Stimulated activated CD4-positive, alpha-beta T cell treated with anti-CD3 and anti-CD28 coated beads, Interleukin-15, amount 100 ng/mL, for 1 hour (primary cell): Measurements from ENCODE around the gene ROR1.
"Not testable (repeated sequence)": the region's sequence is repeated elsewhere in the genome, so short reads cannot be mapped to it uniquely, and the experiment has no call there.

Experiments used
- DNase-seq, 2 donors: peaks; one replicate each; pipeline ENCODE4 v3.0.0-alpha.2; 2020; ENCODE audit warnings: low read depth in 1 of 2, low spot score in 1 of 2

Gene ROR1

DNA sequence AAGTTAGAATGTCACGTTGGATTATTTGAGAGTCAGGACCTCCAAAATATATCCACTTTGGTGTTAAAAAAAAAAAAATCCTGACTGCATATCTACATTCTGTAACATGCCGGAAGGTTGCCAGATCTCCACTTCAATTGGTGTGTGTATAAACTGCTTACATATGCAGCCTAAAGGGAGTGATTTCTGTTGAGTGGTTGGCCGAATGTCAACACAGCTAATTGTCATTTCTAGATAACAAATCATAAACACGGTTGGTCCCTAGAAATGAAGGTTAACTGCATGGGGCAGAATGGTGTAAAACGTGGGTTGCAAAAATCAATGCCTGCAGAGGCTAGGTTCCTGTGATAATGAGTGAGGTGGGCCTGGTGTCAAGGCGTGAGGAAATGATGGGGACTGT lies 15.0 kb upstream of the ROR1 start:
- DNase-seq: no peak

DNA sequence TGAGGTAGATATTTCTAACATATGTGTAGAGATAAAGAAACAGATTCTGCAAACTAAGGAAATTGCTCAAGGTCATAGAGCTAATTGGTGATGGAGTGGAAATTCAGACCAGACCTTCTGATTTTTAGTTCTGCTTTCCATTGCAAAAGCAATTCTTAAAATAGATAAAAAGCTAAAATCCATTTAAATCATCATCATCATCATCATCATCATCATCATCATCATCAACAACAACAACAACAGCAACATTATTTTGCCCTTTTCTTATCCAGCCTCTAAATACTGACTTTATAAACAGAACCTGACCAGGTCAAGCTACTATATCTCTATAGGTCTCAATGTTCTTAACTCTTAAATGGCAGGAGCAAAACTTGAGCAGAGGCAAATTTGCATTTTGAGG lies 14.0 kb upstream of the ROR1 start:
- no peak for DNase-seq

GRCh38 chr1:63770381-63770780 lies 3.4 kb upstream of the ROR1 start:
- no peak for DNase-seq

DNA sequence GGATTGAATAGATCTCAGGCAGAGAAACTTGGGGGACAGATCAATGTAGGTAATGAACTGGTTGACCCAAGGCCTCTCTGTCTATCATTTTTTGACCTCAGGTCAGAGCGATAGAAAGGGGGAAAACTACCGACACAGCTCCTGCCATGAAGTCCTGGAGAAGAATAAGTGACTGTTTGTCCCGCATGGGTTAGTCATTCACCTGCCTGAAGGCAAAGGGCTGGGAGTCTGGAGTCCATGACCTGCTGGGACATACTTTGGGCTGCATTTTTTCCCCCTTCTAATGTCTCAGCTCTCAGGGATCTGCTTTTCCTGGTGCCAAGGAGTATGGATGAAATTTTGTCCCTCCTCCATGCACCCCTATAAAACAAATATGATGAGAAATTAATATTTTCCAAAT lies 1.6 kb upstream of the ROR1 start:
- no peak for DNase-seq

- no peak for DNase-seq
Measured at GRCh38 chr1:63772876-63773275, 941 bp upstream of the ROR1 start.

GRCh38 chr1:63773496-63773814 lies 362 bp upstream of the ROR1 start:
- no peak for DNase-seq

GRCh38 chr1:63774617-63775417 lies 1.0 kb downstream of the ROR1 start:
- no peak for DNase-seq

DNA sequence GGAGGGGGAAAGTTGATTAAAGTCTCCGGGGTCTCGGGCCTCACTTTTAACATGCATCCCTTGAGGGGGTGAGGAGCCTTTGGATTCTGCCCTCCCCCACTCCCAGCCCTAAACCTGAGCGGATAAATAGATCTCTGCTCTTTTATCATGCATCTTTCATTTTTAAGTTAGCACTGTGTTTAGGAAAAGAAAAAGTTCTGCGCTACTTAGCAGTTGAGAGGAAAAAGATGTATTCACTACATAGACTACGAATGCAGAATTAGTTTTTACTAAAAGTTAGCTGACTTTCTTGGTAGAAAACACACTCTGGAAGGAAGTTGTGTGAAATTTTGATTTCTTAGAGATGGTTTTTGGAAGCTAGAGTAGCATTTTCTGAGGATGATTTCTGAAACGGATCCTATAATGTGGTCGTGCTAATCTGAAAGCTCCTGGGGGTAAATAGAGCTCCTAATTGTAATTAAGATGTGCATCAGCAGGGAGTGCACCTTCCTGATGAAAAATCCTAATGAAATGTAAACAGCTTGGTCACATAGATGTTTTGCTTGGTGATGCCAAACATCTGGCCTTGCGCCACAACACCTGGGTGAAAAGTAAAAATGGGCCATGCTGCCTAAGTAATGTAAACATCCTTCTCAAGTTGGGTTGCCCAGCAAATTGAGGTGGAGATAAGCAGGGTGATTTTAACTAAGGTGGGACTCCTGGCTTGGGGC lies 1.8 kb downstream of the ROR1 start:
- no peak for DNase-seq

DNA sequence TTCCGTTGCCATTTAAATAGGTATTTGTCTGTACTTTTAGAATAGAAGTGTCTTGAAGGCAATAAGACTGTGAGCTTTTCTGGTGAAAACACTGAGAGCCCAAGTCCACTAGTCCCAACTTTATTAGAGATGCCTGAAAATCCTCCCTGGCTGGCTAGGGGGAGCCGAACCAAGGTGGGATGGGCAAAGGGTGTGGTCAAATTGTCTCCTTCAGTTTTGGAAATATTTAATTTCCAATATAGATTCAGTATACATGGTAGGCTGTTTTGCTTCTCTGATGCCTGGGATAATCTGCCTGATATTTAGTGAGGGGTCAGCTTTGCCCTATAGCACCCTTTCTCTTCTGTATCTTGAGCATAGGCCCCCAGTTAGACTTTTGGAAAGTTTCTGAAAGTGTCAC lies 3.5 kb downstream of the ROR1 start:
- DNase-seq: no peak

DNA sequence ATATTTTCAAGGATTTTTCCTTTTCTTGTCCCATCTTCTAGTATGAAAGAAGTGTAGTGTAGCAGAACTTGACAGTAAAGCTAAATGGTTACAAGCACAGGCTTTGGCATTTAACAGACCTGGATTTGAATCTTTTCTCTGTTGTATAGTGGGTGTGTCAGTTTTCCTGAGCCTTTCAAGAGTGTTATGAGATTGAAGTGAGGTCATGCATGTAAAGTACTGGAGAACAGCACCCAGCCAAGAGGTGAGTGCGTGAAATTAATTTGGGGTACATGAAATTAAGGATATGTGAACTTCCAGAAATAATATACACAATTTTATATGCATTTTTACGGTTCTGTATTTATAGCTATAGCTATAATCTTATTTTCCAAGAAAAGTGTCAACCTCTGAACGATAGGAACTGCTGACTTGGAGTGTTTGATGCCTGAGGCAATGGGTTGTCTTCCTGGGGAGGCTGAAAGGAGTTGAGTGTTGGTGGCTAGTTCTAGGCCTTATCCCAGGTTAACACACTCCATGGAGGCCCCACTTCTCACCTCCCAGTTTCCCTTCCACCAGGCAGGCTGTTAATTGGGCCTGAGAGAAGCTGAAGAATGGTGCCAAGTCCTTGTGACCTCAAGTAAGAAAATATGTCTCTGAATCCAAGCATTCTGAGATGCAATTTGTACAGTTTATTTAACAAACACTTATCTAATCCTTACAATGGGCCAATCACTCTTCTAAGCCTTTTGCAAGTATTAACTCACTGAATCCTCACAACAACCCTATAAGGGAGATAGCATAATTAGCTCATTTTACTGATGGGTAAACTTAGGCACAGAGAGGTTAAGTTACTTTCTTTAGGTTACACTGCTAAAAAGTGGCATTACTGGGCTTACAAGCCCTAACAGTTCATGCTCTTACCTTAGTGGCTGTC lies 4.4 kb downstream of the ROR1 start:
- no peak for DNase-seq

DNA sequence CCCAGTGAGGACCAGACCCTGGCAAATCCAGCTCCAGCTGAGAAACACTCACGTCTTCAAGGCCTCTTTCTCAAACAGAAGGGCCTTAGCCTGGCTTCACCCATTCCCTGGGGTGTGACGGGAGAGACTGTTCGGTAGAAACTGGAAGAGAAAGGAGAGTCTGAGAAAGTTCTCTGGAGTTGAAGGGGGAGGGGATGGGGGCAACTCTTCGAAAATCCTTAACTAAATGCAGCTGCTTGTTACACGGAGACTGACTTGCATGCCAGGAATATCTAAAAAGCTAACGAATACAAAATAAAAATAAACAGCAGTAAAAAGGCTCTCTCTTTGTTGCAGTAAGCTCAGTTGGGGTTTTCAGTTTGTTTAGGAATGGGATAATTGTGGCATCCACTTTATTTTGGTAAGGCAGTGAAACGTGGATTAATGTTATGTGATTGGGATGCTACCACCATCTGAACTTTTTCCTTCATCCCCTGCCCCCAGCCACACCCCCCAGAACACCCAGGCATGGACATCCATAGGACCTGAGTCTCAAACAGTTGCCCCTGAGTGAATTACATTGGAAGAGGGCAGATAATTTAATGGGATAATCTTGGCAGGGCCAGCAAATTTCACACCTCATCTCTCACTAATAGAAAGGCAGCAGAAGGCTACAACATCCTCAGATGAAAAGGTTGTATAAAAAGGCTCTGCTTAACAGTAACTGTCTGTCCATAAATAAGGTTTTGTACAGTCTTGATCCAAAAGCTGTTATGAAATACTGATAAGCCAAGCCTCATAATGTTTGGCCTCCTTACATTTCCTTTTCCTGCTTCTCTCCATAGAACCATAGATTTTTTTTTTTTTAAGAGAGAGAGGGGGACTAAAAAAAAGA lies 5.8 kb downstream of the ROR1 start:
- DNase-seq: no peak

GRCh38 chr1:63780565-63780964 lies 6.7 kb downstream of the ROR1 start:
- no peak for DNase-seq

DNA sequence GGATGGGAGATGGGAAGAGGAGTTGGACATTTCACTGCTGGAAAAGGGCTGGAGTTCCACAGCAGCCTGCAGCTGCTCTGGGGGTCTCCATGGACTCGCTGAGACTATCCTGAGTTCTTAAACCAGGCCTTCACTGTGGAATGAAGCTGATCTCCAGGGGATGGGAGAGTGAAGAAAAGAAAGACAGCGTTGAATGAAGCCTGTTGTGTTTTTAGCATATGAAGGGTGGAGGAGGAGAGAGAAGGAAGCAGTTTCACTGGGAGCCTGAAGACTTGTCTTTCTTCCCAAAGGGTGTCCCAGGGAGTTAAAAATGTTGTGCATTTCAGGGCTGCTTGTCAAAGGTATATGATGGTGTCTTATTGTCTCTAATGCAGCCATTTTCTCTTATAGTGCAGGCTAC lies 9.2 kb downstream of the ROR1 start:
- no peak for DNase-seq

DNA sequence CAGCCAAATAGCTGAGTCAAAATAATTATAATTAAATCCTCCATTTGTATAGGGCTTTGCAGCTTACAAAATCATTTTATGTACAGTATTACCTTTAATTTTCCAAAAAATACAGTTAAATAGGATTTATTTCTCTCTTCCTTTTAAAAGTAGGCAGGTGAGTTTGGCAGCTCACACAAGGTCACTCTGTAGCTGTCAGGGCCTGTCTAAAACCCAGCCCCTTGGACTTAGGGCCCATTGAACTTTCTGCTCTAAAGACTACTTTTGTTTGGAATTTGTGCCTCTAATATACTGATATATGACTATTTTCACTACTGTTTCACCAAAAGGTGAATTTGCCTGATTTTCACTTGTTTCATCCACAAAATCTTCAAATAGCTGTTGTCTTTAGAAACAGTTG lies 10.3 kb downstream of the ROR1 start:
- no peak for DNase-seq

DNA sequence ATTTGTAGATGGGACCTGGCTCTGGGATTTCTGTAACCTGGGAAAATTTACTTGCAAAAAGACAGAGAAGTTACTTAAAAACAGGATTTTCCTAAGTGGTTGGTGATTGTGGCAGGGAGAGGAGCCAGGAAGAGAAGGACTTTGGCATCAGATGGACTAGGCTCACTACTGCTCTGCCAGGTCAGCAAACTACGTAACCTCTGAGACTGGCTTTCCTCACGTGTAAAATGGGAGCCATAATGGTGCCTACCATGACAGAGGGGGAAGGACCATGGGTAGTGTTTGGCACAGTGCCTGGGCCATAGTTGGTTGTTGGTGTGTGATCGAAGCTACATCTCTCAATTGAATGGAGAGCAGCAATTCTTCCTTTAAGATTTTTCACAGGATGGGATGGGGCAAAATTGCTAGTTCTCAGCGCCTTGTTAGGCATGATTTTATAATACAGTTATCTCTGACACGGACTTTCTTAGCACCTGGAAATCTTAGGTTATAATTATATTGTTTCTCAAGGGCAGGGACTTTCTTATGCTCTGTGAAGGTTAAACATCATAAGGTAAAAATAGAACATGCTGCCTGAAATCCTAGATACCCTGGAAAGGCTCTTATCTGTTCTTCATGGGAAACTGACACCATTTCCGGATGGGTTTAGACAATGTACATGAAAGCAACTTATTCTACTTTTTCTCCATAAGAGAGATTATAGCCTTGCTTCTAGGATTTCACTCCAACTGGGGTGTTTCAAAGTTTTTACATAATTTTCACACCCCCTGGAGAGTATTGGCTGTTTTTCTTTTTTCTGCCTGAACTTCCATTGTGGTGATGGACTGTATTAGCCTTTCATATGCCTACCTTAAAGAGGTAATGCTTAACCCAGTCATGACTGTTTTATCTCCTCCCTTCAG lies 10.9 kb downstream of the ROR1 start:
- no peak for DNase-seq

DNA sequence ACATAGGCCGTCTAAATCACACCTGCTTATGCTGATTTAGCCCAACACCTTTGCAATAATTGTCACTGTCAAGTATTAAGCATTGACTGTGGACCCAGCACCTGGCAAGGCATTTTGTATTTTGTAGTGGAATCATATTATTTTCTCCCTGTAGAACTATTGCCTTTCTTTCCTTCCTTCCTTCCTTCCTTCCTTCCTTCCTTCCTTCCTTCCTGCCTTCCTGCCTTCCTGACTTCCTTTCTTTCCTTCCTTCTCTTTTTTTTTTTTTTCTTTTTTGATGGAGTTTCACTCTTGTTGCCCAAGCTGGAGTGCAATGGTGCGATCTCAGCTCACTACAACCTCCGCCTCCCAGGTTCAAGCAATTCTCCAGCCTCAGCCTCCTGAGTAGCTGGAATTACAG lies 13.5 kb downstream of the ROR1 start:
- DNase-seq: not testable (repeated sequence)

DNA sequence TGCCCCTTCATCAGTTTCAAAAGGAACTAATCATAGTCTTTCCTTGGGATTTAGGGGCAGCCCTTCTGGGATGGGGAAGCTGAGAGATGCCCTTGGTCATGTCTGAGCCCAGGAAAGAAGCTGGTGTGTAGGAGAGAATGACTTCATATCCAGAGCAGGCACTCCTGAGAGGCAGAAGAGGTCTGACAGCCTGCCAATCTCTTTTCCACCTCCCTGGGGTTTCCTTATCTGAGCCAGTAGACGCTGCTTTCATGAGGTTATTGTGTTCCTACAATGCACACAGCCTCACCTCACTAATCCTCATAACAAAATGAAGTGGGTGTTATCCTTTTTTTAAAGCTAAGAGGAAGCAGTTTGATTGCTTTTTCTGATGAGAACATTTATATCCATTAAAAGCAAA lies 14.1 kb downstream of the ROR1 start:
- DNase-seq: no peak

GRCh38 chr1:63789856-63790605 lies 16.2 kb downstream of the ROR1 start:
- no peak for DNase-seq

GRCh38 chr1:63790989-63791388 lies 17.2 kb downstream of the ROR1 start:
- no peak for DNase-seq
